Fibroblast of mammary gland (primary cell): Measurements from ENCODE around the gene PLPPR1.

ENCODE experiments used
- DNase-seq: peaks from one replicate; pipeline ENCODE4 v3.0.0-alpha.2; 2010; ENCODE audit warnings: low read depth
- H3K4me3 ChIP-seq: 2 replicates; pipeline ENCODE4 v1.5.1; 2011; ENCODE audit warnings: low read depth, mild to moderate bottlenecking, low read length, moderate library complexity; ENCODE audit not compliant: control insufficient read depth
- CTCF ChIP-seq: conservative IDR thresholded peaks from 2 replicates; pipeline ENCODE4 v1.5.1; 2011; ENCODE audit warnings: low read depth, low read length, inconsistent platforms; ENCODE audit not compliant: control insufficient read depth, insufficient read depth

The PLPPR1 gene

GRCh38 chr9:101369884-101370531 is 341.5 kb downstream of the PLPPR1 start:
- TF ChIP-seq CTCF: no peak
- no peak for DNase-seq
- H3K4me3 ChIP-seq: no peak overlapping the region

GRCh38 chr9:101371813-101372212 is 343.3 kb downstream of the PLPPR1 start:
- no peak overlapping the region for H3K4me3 ChIP-seq
- no peak for TF ChIP-seq CTCF
- no peak for DNase-seq

GRCh38 chr9:101372327-101373118 is 344.0 kb downstream of the PLPPR1 start:
- H3K4me3 ChIP-seq: no peak overlapping the region
- DNase-seq: no peak
- TF ChIP-seq CTCF: no peak
